Measurements from ENCODE around the gene CTDSPL.

The CTDSPL gene

GRCh38 chr3:37955918-37956707 lies 94.4 kb downstream of the CTDSPL start:
- H3K9ac ChIP-seq (ENCODE audit: low read length), result no peak overlapping the region
- peaks cover 24% of the 10 kb centered on the region for H3K4me1 ChIP-seq (ENCODE audit: control insufficient read depth, insufficient read depth, low read length)
- no peak overlapping the region for H3K4me3 ChIP-seq (ENCODE audit: low read length)
- no peaks in the 10 kb centered on the region for H3K9me3 ChIP-seq (ENCODE audit: control insufficient read depth, low read length)
- H3K36me3 ChIP-seq (ENCODE audit: control insufficient read depth, insufficient read depth, low read length), result no peaks in the 10 kb centered on the region
- no peaks in the 10 kb centered on the region for H3K27me3 ChIP-seq (ENCODE audit: control insufficient read depth, insufficient read depth, low read length)

- Histone ChIP-seq H3K9me3 (ENCODE audit: control insufficient read depth, low read length) (no peaks in the 10 kb centered on the region), H3K27me3 (ENCODE audit: control insufficient read depth, insufficient read depth, low read length) (no peaks in the 10 kb centered on the region), H3K4me3 (ENCODE audit: low read length) (no peak overlapping the region), H3K36me3 (ENCODE audit: control insufficient read depth, insufficient read depth, low read length) (no peaks in the 10 kb centered on the region), H3K9ac (ENCODE audit: low read length) (peak overlapping the region; percentile 29), H3K4me1 (ENCODE audit: control insufficient read depth, insufficient read depth, low read length) (peaks cover 30% of the 10 kb centered on the region)
Observed at GRCh38 chr3:37956723-37957538, 95.3 kb downstream of the CTDSPL start.

DNA sequence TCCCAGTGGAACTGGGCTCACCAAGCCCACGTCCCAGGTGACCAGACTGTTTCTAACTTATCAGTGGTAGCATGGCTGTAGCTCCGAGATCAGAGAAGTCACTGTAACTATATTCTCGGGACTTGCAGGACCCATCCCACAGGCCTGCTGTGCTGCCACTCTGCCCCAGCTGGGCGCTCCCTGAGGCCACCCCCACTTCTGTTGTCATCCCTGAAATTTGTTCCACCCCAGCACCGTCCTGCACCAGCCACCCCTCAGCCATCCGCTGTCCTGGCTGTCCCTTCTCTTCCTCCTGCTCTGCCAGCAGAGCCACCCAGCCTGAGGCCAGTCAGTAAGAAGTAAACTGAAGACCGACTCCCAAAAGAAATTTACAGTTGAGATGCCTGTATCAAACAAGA lies 95.9 kb downstream of the CTDSPL start:
- Histone ChIP-seq H3K4me1 (ENCODE audit: control insufficient read depth, insufficient read depth, low read length) (peaks cover 33% of the 10 kb centered on the region), H3K36me3 (ENCODE audit: control insufficient read depth, insufficient read depth, low read length) (no peaks in the 10 kb centered on the region), H3K27me3 (ENCODE audit: control insufficient read depth, insufficient read depth, low read length) (no peaks in the 10 kb centered on the region), H3K9ac (ENCODE audit: low read length) (peak overlapping the region; percentile 29), H3K9me3 (ENCODE audit: control insufficient read depth, low read length) (no peaks in the 10 kb centered on the region), H3K4me3 (ENCODE audit: low read length) (no peak overlapping the region)

DNA sequence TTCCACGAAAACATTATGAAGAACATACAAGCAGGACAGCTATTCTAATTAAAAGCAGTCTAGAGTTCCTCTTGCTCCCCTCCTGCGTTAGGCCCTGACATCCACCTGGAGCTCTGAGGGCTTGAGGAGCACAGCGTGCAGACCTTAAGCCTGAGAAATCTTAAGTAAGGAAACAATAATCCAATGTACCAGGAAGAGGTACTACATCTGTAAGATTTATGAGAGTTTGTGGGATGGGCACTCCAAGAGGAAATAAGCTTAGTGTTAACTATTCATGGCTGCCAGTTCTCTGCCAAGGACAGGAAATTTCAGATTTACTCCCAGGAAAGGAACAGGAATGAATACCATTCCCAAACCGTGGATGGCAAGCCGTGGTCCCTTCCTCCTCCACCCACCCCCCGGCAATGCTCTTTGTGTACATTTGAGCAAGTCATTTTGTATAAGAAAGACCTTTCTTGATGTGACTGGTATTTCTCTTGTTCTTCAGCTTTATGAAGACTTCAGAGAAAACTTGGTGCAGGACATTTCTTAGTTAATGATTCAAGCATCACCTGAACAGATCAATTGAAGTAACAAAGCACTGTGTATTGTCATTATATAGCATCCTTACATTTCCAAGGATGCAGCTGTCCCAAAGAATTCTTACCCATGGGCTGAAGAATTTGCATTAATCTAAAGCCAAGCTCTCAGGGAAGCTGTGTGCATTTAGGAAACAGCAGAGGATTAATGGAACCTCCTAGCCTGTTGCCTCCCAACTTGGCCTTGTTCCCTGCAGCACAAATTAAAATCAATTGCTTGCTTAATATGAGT lies 100.1 kb downstream of the CTDSPL start:
- Histone ChIP-seq H3K9me3 (ENCODE audit: control insufficient read depth, low read length) (no peaks in the 10 kb centered on the region), H3K27me3 (ENCODE audit: control insufficient read depth, insufficient read depth, low read length) (no peaks in the 10 kb centered on the region), H3K4me1 (ENCODE audit: control insufficient read depth, insufficient read depth, low read length) (peaks cover 38% of the 10 kb centered on the region), H3K36me3 (ENCODE audit: control insufficient read depth, insufficient read depth, low read length) (no peaks in the 10 kb centered on the region), H3K9ac (ENCODE audit: low read length) (no peak overlapping the region), H3K4me3 (ENCODE audit: low read length) (no peak overlapping the region)

DNA sequence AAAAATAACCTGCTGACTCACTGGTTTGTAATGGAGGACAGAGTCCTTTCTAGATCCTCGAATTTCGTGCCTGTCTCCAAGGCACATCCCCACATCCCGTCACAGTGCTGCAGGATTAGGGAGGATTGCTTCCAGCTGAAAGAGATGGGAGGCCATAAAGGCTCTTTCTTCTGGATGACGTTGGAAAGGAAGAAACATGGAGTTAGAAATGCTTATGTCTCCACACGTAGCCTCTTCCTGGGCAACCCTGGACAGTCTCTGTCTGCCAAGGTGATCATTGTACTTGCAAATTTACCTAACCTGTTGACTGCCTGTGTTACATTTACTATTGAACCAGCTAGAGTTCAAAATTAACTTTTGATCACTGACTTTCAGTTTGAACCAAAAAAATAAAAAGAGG lies 101.3 kb downstream of the CTDSPL start:
- H3K36me3 ChIP-seq (ENCODE audit: control insufficient read depth, insufficient read depth, low read length), result no peaks in the 10 kb centered on the region
- no peak overlapping the region for H3K9ac ChIP-seq (ENCODE audit: low read length)
- H3K27me3 ChIP-seq (ENCODE audit: control insufficient read depth, insufficient read depth, low read length), result no peaks in the 10 kb centered on the region
- peaks cover 33% of the 10 kb centered on the region for H3K4me1 ChIP-seq (ENCODE audit: control insufficient read depth, insufficient read depth, low read length)
- no peaks in the 10 kb centered on the region for H3K9me3 ChIP-seq (ENCODE audit: control insufficient read depth, low read length)
- no peak overlapping the region for H3K4me3 ChIP-seq (ENCODE audit: low read length)

- Histone ChIP-seq H3K4me1 (ENCODE audit: control insufficient read depth, insufficient read depth, low read length) (peaks cover 34% of the 10 kb centered on the region), H3K36me3 (ENCODE audit: control insufficient read depth, insufficient read depth, low read length) (no peaks in the 10 kb centered on the region), H3K4me3 (ENCODE audit: low read length) (no peak overlapping the region), H3K9ac (ENCODE audit: low read length) (no peak overlapping the region), H3K27me3 (ENCODE audit: control insufficient read depth, insufficient read depth, low read length) (no peaks in the 10 kb centered on the region), H3K9me3 (ENCODE audit: control insufficient read depth, low read length) (no peaks in the 10 kb centered on the region)
Observed at GRCh38 chr3:37963635-37964034, 102.0 kb downstream of the CTDSPL start.

DNA sequence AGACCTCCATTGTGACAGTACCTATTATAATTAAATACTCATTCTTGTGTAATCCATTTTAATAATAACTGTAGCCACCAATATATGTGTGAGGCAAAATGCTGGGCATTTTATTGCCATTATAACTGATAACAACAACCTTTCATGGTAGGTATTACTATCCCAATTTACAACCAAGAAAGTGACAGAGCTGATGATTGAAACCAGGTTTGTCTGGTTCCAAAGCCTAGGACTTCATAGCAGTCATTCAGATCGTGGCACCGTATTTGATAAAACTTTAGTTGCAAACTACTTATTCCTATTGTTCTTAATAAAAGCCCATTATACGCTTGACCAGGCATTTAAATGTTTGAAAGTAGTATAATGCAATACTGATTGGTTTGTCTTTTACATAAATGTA lies 102.5 kb downstream of the CTDSPL start:
- no peaks in the 10 kb centered on the region for H3K36me3 ChIP-seq (ENCODE audit: control insufficient read depth, insufficient read depth, low read length)
- H3K4me3 ChIP-seq (ENCODE audit: low read length), result no peak overlapping the region
- no peak overlapping the region for H3K9ac ChIP-seq (ENCODE audit: low read length)
- no peaks in the 10 kb centered on the region for H3K9me3 ChIP-seq (ENCODE audit: control insufficient read depth, low read length)
- H3K27me3 ChIP-seq (ENCODE audit: control insufficient read depth, insufficient read depth, low read length), result no peaks in the 10 kb centered on the region
- H3K4me1 ChIP-seq (ENCODE audit: control insufficient read depth, insufficient read depth, low read length), result peaks cover 39% of the 10 kb centered on the region

GRCh38 chr3:37964716-37965115 lies 103.0 kb downstream of the CTDSPL start:
- H3K9ac ChIP-seq (ENCODE audit: low read length), result no peak overlapping the region
- H3K9me3 ChIP-seq (ENCODE audit: control insufficient read depth, low read length), result no peaks in the 10 kb centered on the region
- no peak overlapping the region for H3K4me3 ChIP-seq (ENCODE audit: low read length)
- H3K4me1 ChIP-seq (ENCODE audit: control insufficient read depth, insufficient read depth, low read length), result peaks cover 44% of the 10 kb centered on the region
- H3K27me3 ChIP-seq (ENCODE audit: control insufficient read depth, insufficient read depth, low read length), result no peaks in the 10 kb centered on the region
- H3K36me3 ChIP-seq (ENCODE audit: control insufficient read depth, insufficient read depth, low read length), result no peaks in the 10 kb centered on the region

DNA sequence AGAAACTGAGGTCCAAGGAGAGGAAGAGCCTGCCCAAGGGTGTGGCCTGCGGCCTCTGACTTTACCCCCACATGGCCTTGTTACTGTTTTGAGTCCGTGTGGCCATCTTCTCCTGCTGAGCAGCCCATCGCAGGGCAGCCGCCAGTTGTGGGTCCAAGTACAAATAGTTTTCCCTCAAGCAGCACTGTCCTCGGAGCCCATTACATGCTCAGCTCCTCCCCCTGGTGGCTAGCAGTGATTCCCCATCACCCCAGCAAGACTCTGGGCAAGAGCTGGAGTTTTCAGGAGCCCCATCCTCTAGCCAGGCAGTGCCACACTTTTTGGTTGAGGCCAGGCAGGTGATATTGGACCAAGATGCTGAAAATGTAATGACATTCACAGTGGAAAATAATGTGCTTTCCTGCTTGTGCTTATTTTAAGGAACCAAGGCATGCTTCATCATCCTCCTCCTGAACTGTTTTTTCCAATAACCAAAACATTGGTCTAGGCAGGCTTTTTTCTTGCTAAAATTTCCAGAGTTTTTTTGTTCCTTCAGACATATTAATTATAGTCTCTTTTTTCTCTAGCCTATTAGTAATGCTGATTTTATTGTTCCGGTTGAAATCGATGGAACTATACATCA lies 105.7 kb downstream of the CTDSPL start:
- no peak overlapping the region for H3K4me3 ChIP-seq (ENCODE audit: low read length)
- H3K27me3 ChIP-seq (ENCODE audit: control insufficient read depth, insufficient read depth, low read length), result no peaks in the 10 kb centered on the region
- no peak overlapping the region for H3K9ac ChIP-seq (ENCODE audit: low read length)
- no peaks in the 10 kb centered on the region for H3K9me3 ChIP-seq (ENCODE audit: control insufficient read depth, low read length)
- H3K4me1 ChIP-seq (ENCODE audit: control insufficient read depth, insufficient read depth, low read length), result peaks cover 44% of the 10 kb centered on the region
- H3K36me3 ChIP-seq (ENCODE audit: control insufficient read depth, insufficient read depth, low read length), result no peaks in the 10 kb centered on the region

GRCh38 chr3:37968199-37968598 lies 106.5 kb downstream of the CTDSPL start:
- Histone ChIP-seq H3K4me1 (ENCODE audit: control insufficient read depth, insufficient read depth, low read length) (peaks cover 40% of the 10 kb centered on the region), H3K36me3 (ENCODE audit: control insufficient read depth, insufficient read depth, low read length) (no peaks in the 10 kb centered on the region), H3K27me3 (ENCODE audit: control insufficient read depth, insufficient read depth, low read length) (no peaks in the 10 kb centered on the region), H3K4me3 (ENCODE audit: low read length) (no peak overlapping the region), H3K9me3 (ENCODE audit: control insufficient read depth, low read length) (no peaks in the 10 kb centered on the region), H3K9ac (ENCODE audit: low read length) (no peak overlapping the region)

GRCh38 chr3:37968813-37969595 lies 107.3 kb downstream of the CTDSPL start:
- Histone ChIP-seq H3K4me3 (ENCODE audit: low read length) (no peak overlapping the region), H3K36me3 (ENCODE audit: control insufficient read depth, insufficient read depth, low read length) (no peaks in the 10 kb centered on the region), H3K27me3 (ENCODE audit: control insufficient read depth, insufficient read depth, low read length) (no peaks in the 10 kb centered on the region), H3K9ac (ENCODE audit: low read length) (peak overlapping the region; percentile 13), H3K4me1 (ENCODE audit: control insufficient read depth, insufficient read depth, low read length) (peaks cover 48% of the 10 kb centered on the region), H3K9me3 (ENCODE audit: control insufficient read depth, low read length) (no peaks in the 10 kb centered on the region)

All from mucosa of stomach (tissue), 1 donor.